GM12892 (cell line): ENCODE measurements around the gene SLC5A2.

ENCODE experiments used
- POLR2A ChIP-seq: IDR thresholded peaks from 2 replicates; pipeline ENCODE4 v1.6.1; 2011; ENCODE audit warnings: low read depth, low read length, control low read depth
- POLR2AphosphoS5 ChIP-seq: IDR thresholded peaks from 2 replicates; pipeline ENCODE4 v1.6.1; 2011; ENCODE audit warnings: low read depth, low read length, control low read depth

GRCh38 chr16:31517800-31518402 is 35.0 kb downstream of the SLC5A2 start:
- TF ChIP-seq POLR2AphosphoS5 (no peak), POLR2A (no peak)
